Transverse colon (tissue), 4 donors: ENCODE measurements around the gene TPD52L2.

ENCODE experiments used
- EP300 ChIP-seq: sonication (generic); formaldehyde crosslinking; IDR thresholded peaks from one replicate; pipeline ENCODE4 v1.6.1; 2017; ENCODE audit warnings: antibody characterized with exemption, low read depth
- POLR2A ChIP-seq: fragments of 450-650 bp; IDR thresholded peaks from one replicate; pipeline ENCODE4 v1.6.1; 2016; ENCODE audit warnings: antibody characterized with exemption, mild to moderate bottlenecking, moderate library complexity
- POLR2AphosphoS5 ChIP-seq, 3 donors: sonication (generic); formaldehyde crosslinking; IDR thresholded peaks; one replicate each; pipeline ENCODE4 v1.6.1; 2016; ENCODE audit warnings: antibody characterized with exemption in 3 of 3
- TF ChIP-seq, protein P1 (sequence below), 5 experiments: fragments of 200-600 bp in 3 of 5; fragments of 450-650 bp in 2 of 5; sonication (generic) in 3 of 5; IDR thresholded peaks; 1 replicate in 2 of 5; 2 replicates in 3 of 5; pipeline ENCODE4 v1.5.1; 2016 to 2017; ENCODE audit warnings: antibody characterized with exemption in 5 of 5, inconsistent platforms in 3 of 5, mild to moderate bottlenecking in 2 of 5, moderate library complexity in 1 of 5

DNA sequence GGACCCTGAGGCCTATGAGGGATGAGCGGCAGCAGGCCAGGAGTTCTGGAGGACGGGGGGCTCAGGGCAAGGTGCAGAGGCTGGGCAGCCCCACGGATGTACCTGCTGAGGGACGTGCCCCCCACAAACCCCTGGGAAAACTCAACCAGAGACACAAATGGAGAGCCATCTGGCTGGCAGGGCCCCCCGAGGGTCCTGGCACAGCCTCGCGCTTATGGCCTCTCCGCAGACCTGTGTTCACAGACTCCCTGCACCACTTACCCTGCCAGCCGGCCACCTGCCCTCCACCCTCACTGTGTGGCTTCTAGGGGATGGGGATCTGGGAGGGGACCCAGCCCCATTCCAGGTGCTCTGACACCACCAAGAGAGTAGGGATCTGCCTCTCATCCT lies 30.6 kb upstream of the TPD52L2 start:
- TF ChIP-seq, protein P1, sequence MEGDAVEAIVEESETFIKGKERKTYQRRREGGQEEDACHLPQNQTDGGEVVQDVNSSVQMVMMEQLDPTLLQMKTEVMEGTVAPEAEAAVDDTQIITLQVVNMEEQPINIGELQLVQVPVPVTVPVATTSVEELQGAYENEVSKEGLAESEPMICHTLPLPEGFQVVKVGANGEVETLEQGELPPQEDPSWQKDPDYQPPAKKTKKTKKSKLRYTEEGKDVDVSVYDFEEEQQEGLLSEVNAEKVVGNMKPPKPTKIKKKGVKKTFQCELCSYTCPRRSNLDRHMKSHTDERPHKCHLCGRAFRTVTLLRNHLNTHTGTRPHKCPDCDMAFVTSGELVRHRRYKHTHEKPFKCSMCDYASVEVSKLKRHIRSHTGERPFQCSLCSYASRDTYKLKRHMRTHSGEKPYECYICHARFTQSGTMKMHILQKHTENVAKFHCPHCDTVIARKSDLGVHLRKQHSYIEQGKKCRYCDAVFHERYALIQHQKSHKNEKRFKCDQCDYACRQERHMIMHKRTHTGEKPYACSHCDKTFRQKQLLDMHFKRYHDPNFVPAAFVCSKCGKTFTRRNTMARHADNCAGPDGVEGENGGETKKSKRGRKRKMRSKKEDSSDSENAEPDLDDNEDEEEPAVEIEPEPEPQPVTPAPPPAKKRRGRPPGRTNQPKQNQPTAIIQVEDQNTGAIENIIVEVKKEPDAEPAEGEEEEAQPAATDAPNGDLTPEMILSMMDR (IDR thresholded peaks at IDR 0.05) = no peak
- TF ChIP-seq POLR2A = no peak
- no peak for TF ChIP-seq EP300
- TF ChIP-seq POLR2AphosphoS5 (IDR thresholded peaks at IDR 0.05) = no peak
